ENCODE data around the gene GPC6.
"Not testable (repeated sequence)": the region's sequence is repeated elsewhere in the genome, so short reads cannot be mapped to it uniquely, and the experiment has no call there.

DNA sequence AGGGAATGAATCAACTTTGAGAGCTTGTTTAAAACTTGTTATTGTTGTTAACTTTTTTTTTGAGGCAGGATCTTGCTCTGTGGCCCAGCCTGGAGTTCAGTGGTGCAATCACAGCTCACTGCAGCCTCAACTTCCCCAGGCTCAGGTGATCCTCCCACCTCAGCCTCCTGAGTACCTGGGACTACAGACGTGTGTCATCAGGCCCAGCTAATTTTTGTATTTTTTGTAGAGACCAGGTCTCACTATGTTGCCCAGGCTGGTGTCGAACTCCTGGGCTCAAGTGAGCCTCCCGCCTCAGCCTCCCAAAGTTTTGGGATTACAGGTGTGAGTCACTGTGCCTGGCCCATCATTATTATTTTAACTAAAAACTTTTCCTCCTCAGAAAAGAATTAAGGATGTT, 1117.1 kb downstream of the GPC6 start:
- TF ChIP-seq CTCF (IDR thresholded peaks at IDR 0.05; ENCODE audit: insufficient read depth, low read length); SPI1 (IDR thresholded peaks at IDR 0.05; ENCODE audit: borderline replicate concordance, low read depth); POLR2AphosphoS5 (IDR thresholded peaks at IDR 0.05; ENCODE audit: low read depth); REST (IDR thresholded peaks at IDR 0.05; ENCODE audit: insufficient replicate concordance, low read depth): not testable (repeated sequence)

All from HL-60 (cell line).